IMR-90 (cell line): ENCODE data around the gene NDUFB7. TPM values are rescaled to one million over a fixed set of nuclear protein-coding genes. Genes with fewer than 3 reads are reported as not detected.

Source experiments
- ATAC-seq: fragments of 200-7000 bp; cut with Tn5 transposase; 2 replicates; pipeline ENCODE4 v1.9.1; 2020; ENCODE audit warnings: low read depth, mild to moderate bottlenecking, moderate library complexity
- BruUV-seq: library from RNA; stranded (reverse); fragments of 400-500 nt; replicated peaks from 2 replicates; lab custom pipeline; 2021; lab: Mats Ljungman, UMichigan
- CTCF ChIA-PET: fragments of 300-600 bp; formaldehyde crosslinking; extraction: SDS; loops from one replicate; lab custom pipeline; 2021; ENCODE audit warnings: antibody characterized with exemption; lab: Yijun Ruan, JAX
- POLR2A ChIA-PET: fragments of 300-600 bp; sonication (Branson Sonifier 250); formaldehyde crosslinking; loops from one replicate; lab custom pipeline; 2022; ENCODE audit warnings: antibody characterized with exemption; ENCODE audit not compliant: unreplicated experiment; lab: Charles Lee
- DNase-seq: peaks from one replicate; pipeline ENCODE4 v3.0.0; 2013
- H2AFZ ChIP-seq: replicated peaks from 2 replicates; pipeline ENCODE3; 2013; ENCODE audit warnings: low read length, mild to moderate bottlenecking; ENCODE audit not compliant: poor library complexity
- H2AK5ac ChIP-seq: 2 replicates; pipeline ENCODE4 v1.6.1; 2013; ENCODE audit warnings: low read depth, low read length, inconsistent platforms
- H2AK9ac ChIP-seq: replicated peaks from 2 replicates; pipeline ENCODE3; 2013; ENCODE audit warnings: mild to moderate bottlenecking, low read depth, low read length, moderate library complexity; ENCODE audit not compliant: poor library complexity
- H2BK120ac ChIP-seq: 2 replicates; pipeline ENCODE4 v1.6.1; 2013; ENCODE audit warnings: low read depth, low read length, inconsistent platforms
- H2BK15ac ChIP-seq: 3 replicates; pipeline ENCODE4 v1.6.1; 2013; ENCODE audit warnings: low read depth, low read length, inconsistent platforms
- H2BK20ac ChIP-seq: 2 replicates; pipeline ENCODE4 v1.6.1; 2013; ENCODE audit warnings: low read depth, mild to moderate bottlenecking, inconsistent platforms, low read length, moderate library complexity
- H2BK5ac ChIP-seq: 2 replicates; pipeline ENCODE4 v1.6.1; 2013; ENCODE audit warnings: mild to moderate bottlenecking, low read depth, low read length, inconsistent platforms; ENCODE audit not compliant: poor library complexity, severe bottlenecking
- H3K14ac ChIP-seq: replicated peaks from 2 replicates; pipeline ENCODE4 v1.6.1; 2013; ENCODE audit warnings: low read depth, low read length, inconsistent platforms
- H3K18ac ChIP-seq: 2 replicates; pipeline ENCODE4 v1.6.1; 2013; ENCODE audit warnings: low read depth, low read length, control low read depth
- H3K23ac ChIP-seq: 2 replicates; pipeline ENCODE4 v1.6.1; 2013; ENCODE audit warnings: low read depth, low read length, inconsistent platforms
- H3K27ac ChIP-seq: 2 replicates; pipeline ENCODE4 v1.5.1; 2013; ENCODE audit warnings: mild to moderate bottlenecking, control low read depth, low read length; ENCODE audit not compliant: insufficient read depth
- H3K27me3 ChIP-seq: 2 replicates; pipeline ENCODE4 v1.6.1; 2013; ENCODE audit warnings: low read length; ENCODE audit not compliant: control insufficient read depth, insufficient read depth
- H3K36me3 ChIP-seq: 2 replicates; pipeline ENCODE4 v1.6.1; 2013; ENCODE audit warnings: low read length, mixed read lengths; ENCODE audit not compliant: control insufficient read depth, insufficient read depth
- H3K4ac ChIP-seq: 2 replicates; pipeline ENCODE4 v1.6.1; 2013; ENCODE audit warnings: low read depth, low read length, inconsistent platforms
- H3K4me1 ChIP-seq: 2 replicates; pipeline ENCODE4 v1.6.1; 2013; ENCODE audit warnings: low read length, mixed read lengths; ENCODE audit not compliant: control insufficient read depth, insufficient read depth
- H3K4me2 ChIP-seq: 2 replicates; pipeline ENCODE4 v1.6.1; 2013; ENCODE audit warnings: low read depth, mild to moderate bottlenecking, control low read depth, low read length, moderate library complexity
- H3K4me3 ChIP-seq: 2 replicates; pipeline ENCODE4 v1.5.1; 2013; ENCODE audit warnings: low read depth, mild to moderate bottlenecking, control low read depth, low read length, moderate library complexity; ENCODE audit not compliant: insufficient read depth
- H3K56ac ChIP-seq: 2 replicates; pipeline ENCODE4 v1.6.1; 2013; ENCODE audit warnings: low read length, inconsistent platforms; ENCODE audit not compliant: insufficient read depth; ENCODE audit errors: extremely low read depth
- H3K79me1 ChIP-seq, 2 experiments: 2 replicates each; pipeline ENCODE4 v1.6.1; 2013; ENCODE audit warnings: low read length in 2 of 2, inconsistent platforms in 1 of 2, low read depth in 1 of 2
- H3K9ac ChIP-seq: 2 replicates; pipeline ENCODE4 v1.6.1; 2013; ENCODE audit warnings: low read depth, low read length, control low read depth
- H3K9me1 ChIP-seq: 2 replicates; pipeline ENCODE4 v1.6.1; 2013; ENCODE audit warnings: low read length, inconsistent platforms; ENCODE audit not compliant: insufficient read depth
- H3K9me3 ChIP-seq: 2 replicates; pipeline ENCODE4 v1.6.1; 2013; ENCODE audit warnings: low read length; ENCODE audit not compliant: control insufficient read depth, insufficient read depth
- H4K20me1 ChIP-seq: 2 replicates; pipeline ENCODE4 v1.6.1; 2013; ENCODE audit warnings: low read length, inconsistent platforms; ENCODE audit not compliant: insufficient read depth
- H4K5ac ChIP-seq: 2 replicates; pipeline ENCODE4 v1.6.1; 2013; ENCODE audit warnings: mild to moderate bottlenecking, low read depth, low read length, control low read depth
- H4K8ac ChIP-seq, 2 experiments: 2 replicates each; pipeline ENCODE4 v1.6.1; 2013; ENCODE audit warnings: low read depth in 2 of 2, low read length in 2 of 2, control low read depth in 1 of 2, inconsistent platforms in 1 of 2
- H4K91ac ChIP-seq: 2 replicates; pipeline ENCODE4 v1.6.1; 2013; ENCODE audit warnings: low read depth, low read length, inconsistent platforms; ENCODE audit not compliant: insufficient read depth
- BHLHE40 ChIP-seq: fragments of 150-350 bp; IDR thresholded peaks from 2 replicates; pipeline ENCODE4 v1.6.1; 2016; ENCODE audit warnings: mild to moderate bottlenecking, low read depth, low read length
- CEBPB ChIP-seq: IDR thresholded peaks from 2 replicates; pipeline ENCODE4 v1.6.1; 2012; ENCODE audit warnings: low read depth, low read length, improper control_type of control experiment
- CTCF ChIP-seq: conservative IDR thresholded peaks from 2 replicates; pipeline ENCODE4 v1.5.1; 2012; ENCODE audit warnings: mild to moderate bottlenecking, low read depth, low read length, improper control_type of control experiment
- ELK1 ChIP-seq: fragments of 150-350 bp; IDR thresholded peaks from 2 replicates; pipeline ENCODE4 v1.6.1; 2016; ENCODE audit warnings: low read depth, mild to moderate bottlenecking, low read length, moderate library complexity, borderline replicate concordance
- FOS ChIP-seq: fragments of 150-350 bp; IDR thresholded peaks from 2 replicates; pipeline ENCODE4 v1.6.1; 2016; ENCODE audit warnings: low read depth, low read length
- MAFK ChIP-seq: IDR thresholded peaks from 2 replicates; pipeline ENCODE4 v1.6.1; 2012; ENCODE audit warnings: low read depth, low read length, improper control_type of control experiment
- MAZ ChIP-seq: IDR thresholded peaks from 2 replicates; pipeline ENCODE4 v1.6.1; 2012; ENCODE audit warnings: low read depth, mild to moderate bottlenecking, low read length, improper control_type of control experiment, moderate library complexity, borderline replicate concordance
- NFE2L2 ChIP-seq: fragments of 150-350 bp; IDR thresholded peaks from 2 replicates; pipeline ENCODE4 v1.6.1; 2016; ENCODE audit warnings: low read depth, mild to moderate bottlenecking, low read length
- POLR2A ChIP-seq: IDR thresholded peaks from 2 replicates; pipeline ENCODE4 v1.6.1; 2012; ENCODE audit warnings: mild to moderate bottlenecking, low read depth, low read length
- RAD21 ChIP-seq: IDR thresholded peaks from 2 replicates; pipeline ENCODE4 v1.6.1; 2012; ENCODE audit warnings: low read length, improper control_type of control experiment
- RFX5 ChIP-seq: IDR thresholded peaks from 2 replicates; pipeline ENCODE4 v1.8.0; 2012; ENCODE audit warnings: low read depth, mild to moderate bottlenecking, low read length, moderate library complexity
- SMC3 ChIP-seq: fragments of 150-350 bp; IDR thresholded peaks from 2 replicates; pipeline ENCODE4 v1.6.1; 2016; ENCODE audit warnings: low read depth, mild to moderate bottlenecking, antibody characterized with exemption, low read length, moderate library complexity
- USF2 ChIP-seq: fragments of 150-350 bp; IDR thresholded peaks from 2 replicates; pipeline ENCODE4 v1.6.1; 2017; ENCODE audit warnings: mild to moderate bottlenecking, antibody characterized with exemption, low read length, low read depth
- WGBS, 2 experiments: methylation state at CpG; one replicate each; pipeline versions ENCODE4 v1.1.5 to v1.1.7; 2013; ENCODE audit warnings: missing lambda C conversion rate in 2 of 2; ENCODE audit not compliant: insufficient read length in 1 of 2; ENCODE audit errors: extremely low coverage in 2 of 2; 5-methylcytosine and 5-hydroxymethylcytosine counted together
- dilution Hi-C: fragments of 300-500 bp; cut with HindIII; formaldehyde crosslinking; loops from one replicate; pipeline ENCODE4 v1.14.3; 2018; ENCODE audit warnings: low sequenced_read_pairs; ENCODE audit not compliant: unreplicated experiment
- in situ Hi-C: fragments of 300-500 bp; cut with MboI; formaldehyde crosslinking; loops from 3 replicates; pipeline ENCODE4 v1.14.3; 2019; ENCODE audit warnings: low sequenced_read_pairs, inconsistent platforms, mixed read lengths
- intact Hi-C: fragments of 100-400 bp; cut with micrococcal nuclease; formaldehyde crosslinking; loops from 2 replicates; pipeline ENCODE4 v1.10.0; 2022
- polyA plus RNA-seq, 3 experiments: library from polyadenylated mRNA; depleted of rRNA; stranded (reverse); fragments of >200 nt; gene quantifications; 2 replicates each; pipeline ENCODE4 v1.2.3, GENCODE V29; 2012; ENCODE audit warnings: low replicate concordance in 1 of 3
- total RNA-seq: library from RNA; depleted of rRNA; stranded (reverse); fragments of >200 nt; gene quantifications from 2 replicates; pipeline ENCODE4 v1.2.3, GENCODE V29; 2012

Gene NDUFB7
- total and polyA plus RNA-seq, 2 of the 4 experiments (the other 2 are of a cell fraction): 436 to 523 TPM

- no peak for TF ChIP-seq MAZ
Measured at GRCh38 chr19:14555918-14556661, 15.8 kb downstream of the NDUFB7 start (continued).

- H3K27ac ChIP-seq: no peak overlapping the region
- DNase-seq: no peak
- H4K91ac ChIP-seq: no peak overlapping the region
- peak overlapping the region; percentile 23 for H2AK9ac ChIP-seq
- WGBS, 2 experiments: no CpG with 5 or more reads among the region's 6 CpGs
- intact Hi-C loops (no loop called here), in situ Hi-C loops (loop anchor here (25.0 kb wide), 1 partner anchor 883 kb away; the partner anchor contains the start of gene WIZ), dilution Hi-C loops (no loop called here)
- peaks cover 6% of the 10 kb centered on the region; the same call in 1 of the 2 replicates for H3K4me1 ChIP-seq
- H2AK5ac ChIP-seq: no peak overlapping the region
- H3K23ac ChIP-seq: no peak overlapping the region
- no TSS peak for BruUV-seq
- no peak overlapping the region for H3K14ac ChIP-seq
- H2BK15ac ChIP-seq: no peak overlapping the region
- no peak overlapping the region for H4K8ac ChIP-seq
- H3K4me3 ChIP-seq: no peak overlapping the region
- H3K18ac ChIP-seq: no peak overlapping the region
- H4K20me1 ChIP-seq: peaks cover 10% of the 10 kb centered on the region
- H2BK20ac ChIP-seq: no peak overlapping the region
- no peaks in the 10 kb centered on the region for H3K36me3 ChIP-seq
- no peaks in the 10 kb centered on the region for H3K27me3 ChIP-seq
- ChIA-PET CTCF (no interaction called here), POLR2A (no interaction called here)
- no peak overlapping the region for H3K4ac ChIP-seq
- peaks cover 7% of the 10 kb centered on the region for H3K9me1 ChIP-seq
- H3K4me2 ChIP-seq: no peak overlapping the region
- no peak overlapping the region for H4K5ac ChIP-seq
- no peak overlapping the region for H2BK5ac ChIP-seq
- ATAC-seq: no peak
- no peaks in the 10 kb centered on the region for H3K9me3 ChIP-seq
- no peak overlapping the region for H3K9ac ChIP-seq
- no peak overlapping the region for H2BK120ac ChIP-seq
- peaks cover 7 to 40% of the 10 kb centered on the region in 2 experiments for H3K79me1 ChIP-seq
- no peak overlapping the region for H3K56ac ChIP-seq
- no peak overlapping the region for H2AFZ ChIP-seq
- no peak for TF ChIP-seq NFE2L2
- no peak for TF ChIP-seq ELK1
- TF ChIP-seq MAZ: no peak
- TF ChIP-seq RFX5: no peak
- TF ChIP-seq CTCF: no peak
- no peak for TF ChIP-seq POLR2A
- no peak for TF ChIP-seq FOS
- TF ChIP-seq RAD21: no peak
- TF ChIP-seq BHLHE40: no peak
- TF ChIP-seq SMC3: no peak
- TF ChIP-seq MAFK: no peak
- TF ChIP-seq CEBPB: no peak
- TF ChIP-seq USF2: no peak
Measured at GRCh38 chr19:14554382-14554812, 17.5 kb downstream of the NDUFB7 start.
